Keratinocyte (primary cell): Measurements from ENCODE around the gene TOX2.

Experiments used
- EZH2 ChIP-seq: IDR thresholded peaks from one replicate; pipeline ENCODE4 v1.6.1; 2012; ENCODE audit warnings: inconsistent platforms, mild to moderate bottlenecking, low read length, moderate library complexity
- TF ChIP-seq, protein P1 (sequence below), 3 experiments: IDR thresholded peaks in 1 of 3; conservative IDR thresholded peaks in 1 of 3; optimal IDR thresholded peaks in 1 of 3; 2 replicates in 2 of 3; 3 replicates in 1 of 3; pipeline versions ENCODE3 to v1.5.1; 2011; ENCODE audit warnings: low read length in 3 of 3, mild to moderate bottlenecking in 3 of 3, moderate library complexity in 2 of 3, control low read depth in 1 of 3, inconsistent platforms in 1 of 3; ENCODE audit not compliant: insufficient read depth in 2 of 3; ENCODE audit errors: extremely low read depth in 1 of 3

DNA sequence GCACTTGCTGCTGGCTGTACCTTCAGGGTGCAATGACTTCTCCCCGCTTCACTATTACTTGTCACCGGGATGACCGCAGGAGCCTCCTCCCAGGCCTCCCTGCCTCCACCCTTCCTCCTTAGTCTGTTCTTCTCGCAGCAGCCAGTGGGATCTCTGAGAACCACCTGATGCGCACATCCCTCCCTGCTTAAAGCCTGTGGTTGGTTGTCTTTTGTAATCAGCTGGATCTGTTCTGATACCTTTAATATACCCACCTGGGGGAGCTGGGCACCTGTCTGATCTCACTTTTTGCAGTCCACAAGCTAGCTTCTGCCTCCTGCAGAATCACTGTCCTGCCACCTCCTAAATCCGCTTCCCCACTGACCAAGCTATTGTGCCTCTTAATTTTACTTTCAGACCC is 34.6 kb downstream of the TOX2 start:
- TF ChIP-seq, protein P1, sequence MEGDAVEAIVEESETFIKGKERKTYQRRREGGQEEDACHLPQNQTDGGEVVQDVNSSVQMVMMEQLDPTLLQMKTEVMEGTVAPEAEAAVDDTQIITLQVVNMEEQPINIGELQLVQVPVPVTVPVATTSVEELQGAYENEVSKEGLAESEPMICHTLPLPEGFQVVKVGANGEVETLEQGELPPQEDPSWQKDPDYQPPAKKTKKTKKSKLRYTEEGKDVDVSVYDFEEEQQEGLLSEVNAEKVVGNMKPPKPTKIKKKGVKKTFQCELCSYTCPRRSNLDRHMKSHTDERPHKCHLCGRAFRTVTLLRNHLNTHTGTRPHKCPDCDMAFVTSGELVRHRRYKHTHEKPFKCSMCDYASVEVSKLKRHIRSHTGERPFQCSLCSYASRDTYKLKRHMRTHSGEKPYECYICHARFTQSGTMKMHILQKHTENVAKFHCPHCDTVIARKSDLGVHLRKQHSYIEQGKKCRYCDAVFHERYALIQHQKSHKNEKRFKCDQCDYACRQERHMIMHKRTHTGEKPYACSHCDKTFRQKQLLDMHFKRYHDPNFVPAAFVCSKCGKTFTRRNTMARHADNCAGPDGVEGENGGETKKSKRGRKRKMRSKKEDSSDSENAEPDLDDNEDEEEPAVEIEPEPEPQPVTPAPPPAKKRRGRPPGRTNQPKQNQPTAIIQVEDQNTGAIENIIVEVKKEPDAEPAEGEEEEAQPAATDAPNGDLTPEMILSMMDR (optimal IDR thresholded peaks at IDR 0.05 in 1 of 3, IDR thresholded peaks at IDR 0.05 in 1 of 3, conservative IDR thresholded peaks at IDR 0.05 in 1 of 3; ENCODE audit: extremely low read depth in 1 of 3, insufficient read depth in 2 of 3, low read length in 3 of 3) = no peak
- no peak for TF ChIP-seq EZH2
